ENCODE measurements around the gene RXRA. TPM values are rescaled to one million over a fixed set of nuclear protein-coding genes. Genes with fewer than 3 reads are reported as not detected.

Gene RXRA
- total and polyA plus RNA-seq, 2 donors (not counting 3 experiments of a cell fraction or from before 2014, with no cell fraction given), result 15.4 to 37.4 TPM

- FAIRE-seq (no peak), DNase-seq (ENCODE audit: low read depth, low spot score) (no peak)
- Histone ChIP-seq H3K4me1 (ENCODE audit: control insufficient read depth, extremely low read depth, insufficient read depth, low read length) (peaks cover 10% of the 10 kb centered on the region), H3K9me3 (replicated peaks; ENCODE audit: control insufficient read depth, insufficient read depth, low read length) (no peaks in the 10 kb centered on the region), H3K9ac (replicated peaks; ENCODE audit: extremely low read depth, insufficient read depth, low read length) (no peak overlapping the region), H3K36me3 (ENCODE audit: control insufficient read depth in 2 of 2, extremely low read depth in 1 of 2, insufficient read depth in 2 of 2, low read length in 2 of 2) (no peaks in the 10 kb centered on the region), H3K27ac (ENCODE audit: insufficient read depth, low read depth, low read length) (no peak overlapping the region), H3K79me2 (ENCODE audit: control insufficient read depth, insufficient read depth, low read length) (peaks cover 2% of the 10 kb centered on the region), H4K20me1 (replicated peaks; ENCODE audit: control insufficient read depth, extremely low read depth, insufficient read depth, low read length) (no peaks in the 10 kb centered on the region), H2AFZ (ENCODE audit: low read depth, low read length) (no peak overlapping the region), H3K4me3 (replicated peaks in 1 of 3; ENCODE audit: insufficient read depth in 1 of 3, low read depth in 1 of 3, low read length in 3 of 3) (no peak overlapping the region), H3K4me2 (ENCODE audit: insufficient read depth, low read length) (no peak overlapping the region), H3K9me1 (replicated peaks; ENCODE audit: control insufficient read depth, extremely low read depth, insufficient read depth, low read length) (no peaks in the 10 kb centered on the region), H3K27me3 (ENCODE audit: control insufficient read depth in 2 of 2, insufficient read depth in 2 of 2, low read length in 2 of 2) (no peaks in the 10 kb centered on the region)
- POLR2A ChIA-PET, result no interaction called here
- intact Hi-C loops (cut with micrococcal nuclease), result loop anchor here (5.0 kb wide), 1 partner anchor 38 kb away; no protein-coding TSS in a partner anchor
- dilution Hi-C loops (cut with MboI; ENCODE audit: extremely low pct_ligation_motif_present, low sequenced_read_pairs), result no loop called here
- no peak for TF ChIP-seq POLR2AphosphoS5 (IDR thresholded peaks at IDR 0.05; ENCODE audit: insufficient read depth, low read depth, low read length)
- no peak for TF ChIP-seq GATA2 (IDR thresholded peaks at IDR 0.05; ENCODE audit: insufficient read depth, insufficient read length, low read depth, low read length)
- no peak for TF ChIP-seq MYC (IDR thresholded peaks at IDR 0.05; ENCODE audit: low read depth, low read length)
- TF ChIP-seq POLR2A (IDR thresholded peaks at IDR 0.05; ENCODE audit: low read depth, low read length), result no peak
- TF ChIP-seq, protein P1, sequence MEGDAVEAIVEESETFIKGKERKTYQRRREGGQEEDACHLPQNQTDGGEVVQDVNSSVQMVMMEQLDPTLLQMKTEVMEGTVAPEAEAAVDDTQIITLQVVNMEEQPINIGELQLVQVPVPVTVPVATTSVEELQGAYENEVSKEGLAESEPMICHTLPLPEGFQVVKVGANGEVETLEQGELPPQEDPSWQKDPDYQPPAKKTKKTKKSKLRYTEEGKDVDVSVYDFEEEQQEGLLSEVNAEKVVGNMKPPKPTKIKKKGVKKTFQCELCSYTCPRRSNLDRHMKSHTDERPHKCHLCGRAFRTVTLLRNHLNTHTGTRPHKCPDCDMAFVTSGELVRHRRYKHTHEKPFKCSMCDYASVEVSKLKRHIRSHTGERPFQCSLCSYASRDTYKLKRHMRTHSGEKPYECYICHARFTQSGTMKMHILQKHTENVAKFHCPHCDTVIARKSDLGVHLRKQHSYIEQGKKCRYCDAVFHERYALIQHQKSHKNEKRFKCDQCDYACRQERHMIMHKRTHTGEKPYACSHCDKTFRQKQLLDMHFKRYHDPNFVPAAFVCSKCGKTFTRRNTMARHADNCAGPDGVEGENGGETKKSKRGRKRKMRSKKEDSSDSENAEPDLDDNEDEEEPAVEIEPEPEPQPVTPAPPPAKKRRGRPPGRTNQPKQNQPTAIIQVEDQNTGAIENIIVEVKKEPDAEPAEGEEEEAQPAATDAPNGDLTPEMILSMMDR (IDR thresholded peaks at IDR 0.05; ENCODE audit: extremely low read depth in 1 of 2, insufficient read depth in 1 of 2, low read depth in 1 of 2, low read length in 2 of 2), result no peak
- no peak for TF ChIP-seq FOS (IDR thresholded peaks at IDR 0.05; ENCODE audit: borderline replicate concordance, insufficient read depth, low read length)
- CTCF ChIA-PET, result no interaction called here
- no TSS peak for BruUV-seq (replicated peaks)
These were observed 33.4 kb downstream of the RXRA start for GRCh38 chr9:134359493-134360179.

Measured in endothelial cell of umbilical vein (primary cell).